ENCODE measurements around the gene ACTN4.

- no peak for TF ChIP-seq JUN (IDR thresholded peaks at IDR 0.05; ENCODE audit: borderline replicate concordance, insufficient read depth, insufficient read length, low read depth)
- TF ChIP-seq CTCF (IDR thresholded peaks at IDR 0.05; ENCODE audit: extremely low read depth in 1 of 2, insufficient read depth in 1 of 2, low read depth in 1 of 2, low read length in 2 of 2) = no peak
- no peak for TF ChIP-seq EZH2 (IDR thresholded peaks at IDR 0.05; ENCODE audit: borderline replicate concordance, low read depth, low read length, severe bottlenecking)
- TF ChIP-seq FOS (IDR thresholded peaks at IDR 0.05; ENCODE audit: borderline replicate concordance, insufficient read depth, low read length) = no peak
- no peak for TF ChIP-seq MAX (IDR thresholded peaks at IDR 0.05; ENCODE audit: insufficient read depth, insufficient read length)
Observed at GRCh38 chr19:38662537-38663155, 15.2 kb downstream of the ACTN4 start.
